ENCODE data around the gene CHD5.

CHD5 gene

DNA sequence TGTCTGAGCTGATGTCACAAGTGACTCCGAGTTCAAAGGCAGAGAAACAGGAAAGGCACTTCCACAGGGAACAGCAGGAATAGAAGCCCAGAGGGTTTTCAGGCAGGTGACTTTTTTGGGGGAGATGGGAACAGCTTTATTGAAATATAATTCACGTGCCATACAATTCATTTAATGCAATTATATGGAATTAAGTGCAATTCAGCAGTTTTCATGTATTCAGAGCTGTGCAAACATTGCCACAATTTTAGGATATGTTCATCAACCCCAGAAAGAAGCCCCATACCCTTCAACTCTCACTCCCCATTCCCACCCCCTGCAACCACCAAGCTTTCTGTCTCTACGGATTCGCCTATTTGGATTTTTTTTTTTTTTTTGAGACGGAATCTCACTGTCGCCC is 117.5 kb downstream of the CHD5 start:
- H3K36me3 ChIP-seq (ENCODE audit: control insufficient read depth, insufficient read depth, low read length): peaks cover 46% of the 10 kb centered on the region
- no peak for DNase-seq
- H3K4me1 ChIP-seq (ENCODE audit: control insufficient read depth, insufficient read depth, low read length, poor library complexity, severe bottlenecking): no peaks in the 10 kb centered on the region
- H3K27ac ChIP-seq (ENCODE audit: insufficient read depth, low read length, poor library complexity, severe bottlenecking): no peak overlapping the region
- no peak overlapping the region for H3K4me3 ChIP-seq (ENCODE audit: insufficient read depth, low read depth, low read length, poor library complexity, severe bottlenecking)
- no peaks in the 10 kb centered on the region for H3K27me3 ChIP-seq (replicated peaks; ENCODE audit: control insufficient read depth, insufficient read depth, low read length, poor library complexity, severe bottlenecking)
- H3K9me3 ChIP-seq (ENCODE audit: control insufficient read depth, low read length): no peaks in the 10 kb centered on the region

GRCh38 chr1:6059866-6060265 is 120.3 kb downstream of the CHD5 start:
- Histone ChIP-seq H3K9me3 (ENCODE audit: control insufficient read depth, low read length) (no peaks in the 10 kb centered on the region), H3K27me3 (replicated peaks; ENCODE audit: control insufficient read depth, insufficient read depth, low read length, poor library complexity, severe bottlenecking) (no peaks in the 10 kb centered on the region), H3K27ac (ENCODE audit: insufficient read depth, low read length, poor library complexity, severe bottlenecking) (no peak overlapping the region), H3K4me1 (ENCODE audit: control insufficient read depth, insufficient read depth, low read length, poor library complexity, severe bottlenecking) (no peaks in the 10 kb centered on the region), H3K36me3 (ENCODE audit: control insufficient read depth, insufficient read depth, low read length) (peaks cover 23% of the 10 kb centered on the region), H3K4me3 (ENCODE audit: insufficient read depth, low read depth, low read length, poor library complexity, severe bottlenecking) (no peak overlapping the region)
- DNase-seq: no peak

GRCh38 chr1:6057170-6057845 is 122.8 kb downstream of the CHD5 start:
- DNase-seq: no peak
- H3K9me3 ChIP-seq (ENCODE audit: control insufficient read depth, low read length): no peaks in the 10 kb centered on the region
- peaks cover 25% of the 10 kb centered on the region for H3K36me3 ChIP-seq (ENCODE audit: control insufficient read depth, insufficient read depth, low read length)
- H3K27me3 ChIP-seq (replicated peaks; ENCODE audit: control insufficient read depth, insufficient read depth, low read length, poor library complexity, severe bottlenecking): no peaks in the 10 kb centered on the region
- H3K4me1 ChIP-seq (ENCODE audit: control insufficient read depth, insufficient read depth, low read length, poor library complexity, severe bottlenecking): no peaks in the 10 kb centered on the region
- H3K27ac ChIP-seq (ENCODE audit: insufficient read depth, low read length, poor library complexity, severe bottlenecking): no peak overlapping the region
- no peak overlapping the region for H3K4me3 ChIP-seq (ENCODE audit: insufficient read depth, low read depth, low read length, poor library complexity, severe bottlenecking)

GRCh38 chr1:6056572-6056948 is 123.6 kb downstream of the CHD5 start:
- no peak overlapping the region for H3K27ac ChIP-seq (ENCODE audit: insufficient read depth, low read length, poor library complexity, severe bottlenecking)
- no peaks in the 10 kb centered on the region for H3K4me1 ChIP-seq (ENCODE audit: control insufficient read depth, insufficient read depth, low read length, poor library complexity, severe bottlenecking)
- no peaks in the 10 kb centered on the region for H3K9me3 ChIP-seq (ENCODE audit: control insufficient read depth, low read length)
- DNase-seq: no peak
- no peak overlapping the region for H3K4me3 ChIP-seq (ENCODE audit: insufficient read depth, low read depth, low read length, poor library complexity, severe bottlenecking)
- H3K27me3 ChIP-seq (replicated peaks; ENCODE audit: control insufficient read depth, insufficient read depth, low read length, poor library complexity, severe bottlenecking): no peaks in the 10 kb centered on the region
- peaks cover 25% of the 10 kb centered on the region for H3K36me3 ChIP-seq (ENCODE audit: control insufficient read depth, insufficient read depth, low read length)

DNA sequence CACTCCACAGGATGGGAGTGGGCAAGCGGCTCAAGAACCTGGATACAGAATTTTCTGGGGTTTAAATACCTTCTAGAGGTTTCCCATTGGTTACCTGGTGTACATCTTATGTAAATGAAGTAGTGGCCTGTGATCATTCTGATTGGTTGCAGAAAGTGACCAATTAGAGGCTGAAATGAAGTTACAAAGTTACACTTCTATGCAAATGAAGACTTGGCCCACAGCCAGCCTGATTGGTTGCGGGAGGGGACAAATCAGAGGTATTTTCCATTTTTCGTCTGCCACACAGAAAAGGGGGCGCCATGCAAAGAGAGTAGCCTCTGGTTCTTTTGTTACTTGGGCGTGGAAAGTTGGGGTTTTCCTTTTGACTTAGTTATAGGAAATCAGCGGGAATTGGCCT is 125.5 kb downstream of the CHD5 start:
- no peak overlapping the region for H3K27ac ChIP-seq (ENCODE audit: insufficient read depth, low read length, poor library complexity, severe bottlenecking)
- H3K27me3 ChIP-seq (replicated peaks; ENCODE audit: control insufficient read depth, insufficient read depth, low read length, poor library complexity, severe bottlenecking): no peaks in the 10 kb centered on the region
- no peak overlapping the region for H3K4me3 ChIP-seq (ENCODE audit: insufficient read depth, low read depth, low read length, poor library complexity, severe bottlenecking)
- H3K9me3 ChIP-seq (ENCODE audit: control insufficient read depth, low read length): no peaks in the 10 kb centered on the region
- H3K36me3 ChIP-seq (ENCODE audit: control insufficient read depth, insufficient read depth, low read length): peaks cover 27% of the 10 kb centered on the region
- DNase-seq: no peak
- H3K4me1 ChIP-seq (ENCODE audit: control insufficient read depth, insufficient read depth, low read length, poor library complexity, severe bottlenecking): no peaks in the 10 kb centered on the region

DNA sequence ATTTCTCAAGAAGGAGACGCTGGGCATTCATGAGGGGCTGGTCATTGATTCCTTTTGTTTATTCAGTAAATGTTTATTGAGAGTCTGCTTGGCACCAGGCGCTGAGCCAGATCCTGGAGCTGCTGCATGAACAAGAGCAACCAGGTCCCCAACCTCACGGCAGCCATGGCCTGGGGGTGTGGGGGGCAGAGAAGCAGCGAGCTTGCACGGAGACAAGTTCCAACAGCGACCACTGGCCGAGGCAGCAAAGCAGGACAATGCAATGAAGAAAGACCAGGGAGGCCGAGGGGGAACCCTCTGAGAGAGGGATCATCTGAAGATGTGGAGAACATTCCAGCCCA is 126.9 kb downstream of the CHD5 start:
- no peaks in the 10 kb centered on the region for H3K4me1 ChIP-seq (ENCODE audit: control insufficient read depth, insufficient read depth, low read length, poor library complexity, severe bottlenecking)
- peaks cover 40% of the 10 kb centered on the region for H3K36me3 ChIP-seq (ENCODE audit: control insufficient read depth, insufficient read depth, low read length)
- DNase-seq: no peak
- H3K27ac ChIP-seq (ENCODE audit: insufficient read depth, low read length, poor library complexity, severe bottlenecking): no peak overlapping the region
- H3K27me3 ChIP-seq (replicated peaks; ENCODE audit: control insufficient read depth, insufficient read depth, low read length, poor library complexity, severe bottlenecking): no peaks in the 10 kb centered on the region
- no peak overlapping the region for H3K4me3 ChIP-seq (ENCODE audit: insufficient read depth, low read depth, low read length, poor library complexity, severe bottlenecking)
- H3K9me3 ChIP-seq (ENCODE audit: control insufficient read depth, low read length): no peaks in the 10 kb centered on the region

DNA sequence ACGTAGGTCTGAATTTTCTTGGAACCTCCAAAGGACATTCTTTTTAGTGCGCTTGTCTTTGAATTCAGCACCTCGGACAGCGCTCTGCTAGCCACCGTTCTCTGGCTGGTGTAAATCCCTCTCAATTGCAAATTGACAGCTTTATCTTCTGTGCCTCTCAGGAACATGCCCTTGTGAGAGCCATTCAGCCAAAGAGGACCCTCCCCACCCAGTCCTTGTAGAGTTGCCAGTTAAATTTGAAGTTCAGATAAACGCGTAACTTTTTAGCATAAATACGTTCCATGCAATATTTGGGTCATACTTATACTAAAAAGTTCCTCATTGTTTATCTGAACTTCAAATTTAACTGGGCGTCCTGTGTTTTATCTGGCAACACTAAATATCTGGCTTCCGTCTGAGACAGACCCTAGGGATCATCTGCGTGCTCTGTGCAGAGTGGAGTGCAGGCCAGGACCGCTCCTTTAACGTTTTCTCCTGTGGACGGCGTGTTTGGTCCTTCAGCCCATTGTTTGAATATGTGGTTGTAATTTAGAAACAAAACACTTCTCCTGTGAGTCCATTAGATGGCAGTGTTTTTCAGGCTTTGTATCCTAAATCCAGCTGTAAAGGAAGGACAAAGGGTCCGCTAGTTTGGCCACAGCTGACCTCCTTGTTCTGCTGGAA is 127.4 kb downstream of the CHD5 start:
- peaks cover 43% of the 10 kb centered on the region for H3K36me3 ChIP-seq (ENCODE audit: control insufficient read depth, insufficient read depth, low read length)
- H3K9me3 ChIP-seq (ENCODE audit: control insufficient read depth, low read length): no peaks in the 10 kb centered on the region
- peak in 2 of 3 donors; percentile 12 to 23 for DNase-seq
- H3K27ac ChIP-seq (ENCODE audit: insufficient read depth, low read length, poor library complexity, severe bottlenecking): no peak overlapping the region
- no peaks in the 10 kb centered on the region for H3K27me3 ChIP-seq (replicated peaks; ENCODE audit: control insufficient read depth, insufficient read depth, low read length, poor library complexity, severe bottlenecking)
- H3K4me1 ChIP-seq (ENCODE audit: control insufficient read depth, insufficient read depth, low read length, poor library complexity, severe bottlenecking): no peaks in the 10 kb centered on the region
- no peak overlapping the region for H3K4me3 ChIP-seq (ENCODE audit: insufficient read depth, low read depth, low read length, poor library complexity, severe bottlenecking)
